ENCODE measurements around the gene NAA40.

DNA sequence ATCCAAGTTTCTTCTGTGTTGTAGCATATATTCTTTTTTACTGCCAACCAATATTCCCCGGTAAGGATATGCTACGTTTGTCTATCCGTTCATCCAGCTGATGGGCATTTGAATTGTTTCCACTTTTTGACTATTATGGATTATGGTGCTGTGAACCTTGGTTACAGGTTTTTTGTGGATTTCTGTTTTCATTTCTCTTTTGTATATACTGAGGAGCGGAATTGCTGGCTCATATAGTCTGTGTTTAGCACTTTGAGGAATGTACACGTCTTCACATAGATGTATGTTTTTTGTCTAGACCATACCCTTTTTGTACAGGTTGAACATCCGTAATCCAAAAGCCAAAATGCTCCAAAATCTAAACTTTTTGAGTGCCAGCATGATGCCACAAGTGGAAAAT lies 45.4 kb upstream of the NAA40 start:
- TF ChIP-seq CTCF (IDR thresholded peaks at IDR 0.05): no peak
- no peak for TF ChIP-seq POLR2A (IDR thresholded peaks at IDR 0.05)
- no peak for TF ChIP-seq POLR2AphosphoS5 (IDR thresholded peaks at IDR 0.05)
